ENCODE data around the gene TLL2. TPM values are rescaled to one million over a fixed set of nuclear protein-coding genes. Genes with fewer than 3 reads are reported as not detected.

Gene TLL2
- total RNA-seq, 1 experiment from 2014 or later: 0.14 TPM

DNA sequence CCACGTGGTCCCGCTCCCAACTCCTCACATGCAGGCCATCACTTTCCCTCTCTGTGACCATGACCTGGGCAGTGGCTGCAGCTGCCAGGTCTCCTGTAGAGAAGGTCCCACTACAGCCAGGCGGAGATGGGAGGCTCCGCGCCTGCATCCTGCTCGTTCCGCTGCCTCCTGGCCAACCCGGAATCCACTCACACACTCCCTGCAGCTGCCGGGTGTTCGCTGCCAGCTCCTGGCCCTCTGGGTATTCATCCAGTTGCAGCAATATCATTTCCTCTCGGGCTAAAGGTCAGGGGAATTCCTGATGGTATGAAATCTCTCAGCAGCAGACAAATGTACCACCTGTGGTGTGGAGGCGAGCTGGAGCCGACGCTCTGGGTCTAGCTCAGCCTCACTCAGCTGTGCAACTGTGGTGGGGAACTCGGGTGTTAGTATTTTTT lies 65.7 kb downstream of the TLL2 start:
- no peaks in the 10 kb centered on the region for H3K27me3 ChIP-seq (replicated peaks; ENCODE audit: control insufficient read depth, insufficient read depth, low read length)
- H3K9me3 ChIP-seq: no peaks in the 10 kb centered on the region
- Mint-ChIP-seq H3K36me3 (ENCODE audit: insufficient read depth, unreplicated experiment) (no peaks in the 10 kb centered on the region), H3K4me3 (ENCODE audit: unreplicated experiment) (no peak overlapping the region), H3K27ac (ENCODE audit: unreplicated experiment) (no peak overlapping the region), H3K4me1 (ENCODE audit: low read depth, unreplicated experiment) (peaks cover 11% of the 10 kb centered on the region), H3K9me3 (ENCODE audit: unreplicated experiment) (no peaks in the 10 kb centered on the region), H3K27me3 (ENCODE audit: insufficient read depth, unreplicated experiment) (peaks cover 4% of the 10 kb centered on the region)
- intact Hi-C loops (cut with micrococcal nuclease; ENCODE audit: unreplicated experiment): no loop called here
- H3K4me1 ChIP-seq: peaks cover 6% of the 10 kb centered on the region
- CTCF ChIA-PET: interaction anchor here (0.6 kb wide), 1 partner anchor 675 kb away, joined by 3 read pairs; no protein-coding TSS in a partner anchor
- no peaks in the 10 kb centered on the region for H3K36me3 ChIP-seq (ENCODE audit: control insufficient read depth, insufficient read depth, low read length)
- TF ChIP-seq, protein P1, sequence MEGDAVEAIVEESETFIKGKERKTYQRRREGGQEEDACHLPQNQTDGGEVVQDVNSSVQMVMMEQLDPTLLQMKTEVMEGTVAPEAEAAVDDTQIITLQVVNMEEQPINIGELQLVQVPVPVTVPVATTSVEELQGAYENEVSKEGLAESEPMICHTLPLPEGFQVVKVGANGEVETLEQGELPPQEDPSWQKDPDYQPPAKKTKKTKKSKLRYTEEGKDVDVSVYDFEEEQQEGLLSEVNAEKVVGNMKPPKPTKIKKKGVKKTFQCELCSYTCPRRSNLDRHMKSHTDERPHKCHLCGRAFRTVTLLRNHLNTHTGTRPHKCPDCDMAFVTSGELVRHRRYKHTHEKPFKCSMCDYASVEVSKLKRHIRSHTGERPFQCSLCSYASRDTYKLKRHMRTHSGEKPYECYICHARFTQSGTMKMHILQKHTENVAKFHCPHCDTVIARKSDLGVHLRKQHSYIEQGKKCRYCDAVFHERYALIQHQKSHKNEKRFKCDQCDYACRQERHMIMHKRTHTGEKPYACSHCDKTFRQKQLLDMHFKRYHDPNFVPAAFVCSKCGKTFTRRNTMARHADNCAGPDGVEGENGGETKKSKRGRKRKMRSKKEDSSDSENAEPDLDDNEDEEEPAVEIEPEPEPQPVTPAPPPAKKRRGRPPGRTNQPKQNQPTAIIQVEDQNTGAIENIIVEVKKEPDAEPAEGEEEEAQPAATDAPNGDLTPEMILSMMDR (IDR thresholded peaks at IDR 0.05; ENCODE audit: insufficient read depth in 1 of 2, low read depth in 1 of 2, low read length in 1 of 2, severe bottlenecking in 1 of 2, unreplicated experiment in 1 of 2): no peak
- H3K4me3 ChIP-seq (ENCODE audit: low read depth, low read length): no peak overlapping the region
- BruUV-seq (replicated peaks): no TSS peak
- DNase-seq: no peak
- POLR2A ChIA-PET: no interaction called here

DNA sequence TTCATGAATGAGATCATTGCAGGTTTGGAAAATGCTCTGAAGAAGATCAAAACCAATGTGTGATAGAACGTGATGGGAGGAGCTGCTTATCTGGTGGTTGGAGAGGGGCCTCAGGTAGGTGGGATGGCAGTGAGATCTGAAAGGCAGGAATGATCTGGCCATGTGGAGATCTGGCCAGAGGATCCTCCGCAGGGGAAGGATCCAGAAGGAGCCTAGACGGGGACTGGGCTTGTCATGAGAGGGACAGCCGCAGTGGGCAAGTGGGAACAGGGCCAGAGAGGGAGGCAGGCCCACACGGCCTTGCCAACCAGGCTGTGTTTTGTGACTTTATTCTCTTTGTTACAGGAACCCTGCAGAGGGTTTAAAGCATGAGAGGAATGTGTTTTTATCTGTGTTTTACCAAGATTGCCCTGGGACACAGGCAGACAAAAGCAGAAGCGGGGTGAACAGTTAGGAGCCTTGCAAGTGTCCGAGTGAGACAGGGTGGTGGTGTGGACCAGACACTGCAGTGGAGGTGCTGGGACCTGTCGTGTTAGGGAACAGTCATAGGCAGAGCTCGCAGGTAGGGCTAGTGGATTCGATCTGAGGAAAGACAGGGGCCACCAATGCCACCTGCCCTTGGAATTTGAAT lies 66.6 kb downstream of the TLL2 start:
- Mint-ChIP-seq H3K36me3 (ENCODE audit: insufficient read depth, unreplicated experiment) (no peaks in the 10 kb centered on the region), H3K27me3 (ENCODE audit: insufficient read depth, unreplicated experiment) (peaks cover 4% of the 10 kb centered on the region), H3K4me1 (ENCODE audit: low read depth, unreplicated experiment) (peaks cover 11% of the 10 kb centered on the region), H3K9me3 (ENCODE audit: unreplicated experiment) (no peaks in the 10 kb centered on the region), H3K27ac (ENCODE audit: unreplicated experiment) (no peak overlapping the region), H3K4me3 (ENCODE audit: unreplicated experiment) (no peak overlapping the region)
- BruUV-seq (replicated peaks): no TSS peak
- ChIA-PET POLR2A (no interaction called here), CTCF (no interaction called here)
- H3K9me3 ChIP-seq: no peaks in the 10 kb centered on the region
- DNase-seq: no peak
- no peaks in the 10 kb centered on the region for H3K27me3 ChIP-seq (replicated peaks; ENCODE audit: control insufficient read depth, insufficient read depth, low read length)
- intact Hi-C loops (cut with micrococcal nuclease; ENCODE audit: unreplicated experiment): no loop called here
- no peak overlapping the region for H3K4me3 ChIP-seq (ENCODE audit: low read depth, low read length)
- TF ChIP-seq, protein P1 (IDR thresholded peaks at IDR 0.05; ENCODE audit: insufficient read depth in 1 of 2, low read depth in 1 of 2, low read length in 1 of 2, severe bottlenecking in 1 of 2, unreplicated experiment in 1 of 2): no peak
- no peaks in the 10 kb centered on the region for H3K36me3 ChIP-seq (ENCODE audit: control insufficient read depth, insufficient read depth, low read length)
- peaks cover 6% of the 10 kb centered on the region for H3K4me1 ChIP-seq

DNA sequence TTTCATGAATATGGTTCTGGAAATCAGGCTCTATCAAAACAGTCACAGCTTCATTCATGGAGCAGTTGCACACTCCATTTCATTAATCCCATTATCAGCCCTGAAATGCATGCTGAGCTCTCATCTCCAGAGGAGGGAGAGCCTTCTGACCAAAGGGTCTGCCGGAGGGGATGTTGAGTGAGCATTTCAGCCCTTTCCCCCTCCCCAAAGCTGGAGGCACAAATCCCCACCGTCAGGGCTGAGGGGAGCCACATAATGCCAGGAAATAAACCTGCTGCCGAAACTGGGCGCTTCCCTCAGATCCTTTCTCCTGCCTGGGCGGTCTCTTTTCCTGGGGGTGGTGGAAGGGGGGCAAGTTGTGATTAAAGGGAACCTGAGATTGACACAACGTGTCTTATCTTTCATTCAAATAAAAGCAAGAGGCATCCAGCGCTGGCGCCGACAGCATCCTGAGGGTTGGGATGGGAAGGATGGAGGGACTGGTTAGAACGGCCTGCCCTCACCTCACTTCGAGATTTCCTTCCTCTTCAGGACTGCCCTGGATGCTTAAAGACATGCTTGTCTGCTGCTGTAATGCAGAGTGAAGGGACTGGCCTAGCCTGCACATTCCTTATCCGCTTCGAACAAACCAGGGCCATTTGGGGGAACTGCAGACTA lies 71.6 kb downstream of the TLL2 start:
- Histone ChIP-seq H3K4me3 (ENCODE audit: low read depth, low read length) (no peak overlapping the region), H3K27me3 (replicated peaks; ENCODE audit: control insufficient read depth, insufficient read depth, low read length) (no peaks in the 10 kb centered on the region), H3K4me1 (peaks cover 6% of the 10 kb centered on the region), H3K9me3 (0 out of 2 replicates have a peak, but pooled peaks cover 2% of the 10 kb centered on the region), H3K36me3 (ENCODE audit: control insufficient read depth, insufficient read depth, low read length) (no peaks in the 10 kb centered on the region)
- peaks cover 7% of the 10 kb centered on the region for H3K27me3 Mint-ChIP-seq (ENCODE audit: insufficient read depth, unreplicated experiment)
- H3K27ac Mint-ChIP-seq (ENCODE audit: unreplicated experiment): no peak overlapping the region
- H3K9me3 Mint-ChIP-seq (ENCODE audit: unreplicated experiment): no peaks in the 10 kb centered on the region
- DNase-seq: no peak
- no peak overlapping the region for H3K4me3 Mint-ChIP-seq (ENCODE audit: unreplicated experiment)
- H3K36me3 Mint-ChIP-seq (ENCODE audit: insufficient read depth, unreplicated experiment): no peaks in the 10 kb centered on the region
- intact Hi-C loops (cut with micrococcal nuclease; ENCODE audit: unreplicated experiment): no loop called here
- CTCF ChIA-PET: no interaction called here
- TF ChIP-seq, protein P1 (IDR thresholded peaks at IDR 0.05; ENCODE audit: insufficient read depth in 1 of 2, low read depth in 1 of 2, low read length in 1 of 2, severe bottlenecking in 1 of 2, unreplicated experiment in 1 of 2): no peak
- no TSS peak for BruUV-seq (replicated peaks)
- peaks cover 6% of the 10 kb centered on the region for H3K4me1 Mint-ChIP-seq (ENCODE audit: low read depth, unreplicated experiment)
- POLR2A ChIA-PET: no interaction called here
